Calu3 (cell line): ENCODE measurements around the gene TMPRSS13. TPM values are rescaled to one million over a fixed set of nuclear protein-coding genes. Genes with fewer than 3 reads are reported as not detected.
A peak's percentile ranks its signal among the peaks of the same experiment; 100 is the strongest.

Experiments used
- BruUV-seq: library from RNA; stranded (reverse); fragments of 400-500 nt; replicated peaks from 2 replicates; lab custom pipeline; 2021; lab: Mats Ljungman, UMichigan
- CTCF ChIA-PET: fragments of 300-600 bp; sonication (Branson Sonifier 250); formaldehyde crosslinking; loops from one replicate; lab custom pipeline; 2022; ENCODE audit warnings: antibody characterized with exemption; lab: Charles Lee
- DNase-seq: peaks from one replicate; pipeline ENCODE4 v3.0.0; 2022
- H3K27ac Mint-ChIP-seq: one replicate; pipeline ENCODE4 v1.8.0; 2022; ENCODE audit warnings: mixed read lengths; ENCODE audit not compliant: unreplicated experiment
- H3K27me3 Mint-ChIP-seq: one replicate; pipeline ENCODE4 v1.8.0; 2022; ENCODE audit warnings: mixed read lengths; ENCODE audit not compliant: unreplicated experiment
- H3K36me3 Mint-ChIP-seq: one replicate; pipeline ENCODE4 v1.8.0; 2022; ENCODE audit warnings: mild to moderate bottlenecking, moderate library complexity, mixed read lengths; ENCODE audit not compliant: insufficient read depth, unreplicated experiment
- H3K4me1 Mint-ChIP-seq: one replicate; pipeline ENCODE4 v1.8.0; 2022; ENCODE audit warnings: mild to moderate bottlenecking, low read depth, mixed read lengths; ENCODE audit not compliant: unreplicated experiment
- H3K4me3 Mint-ChIP-seq: one replicate; pipeline ENCODE4 v1.8.0; 2022; ENCODE audit warnings: mild to moderate bottlenecking, low read depth, moderate library complexity, mixed read lengths; ENCODE audit not compliant: unreplicated experiment
- H3K9me3 Mint-ChIP-seq: one replicate; pipeline ENCODE4 v1.8.0; 2022; ENCODE audit warnings: low read depth, mixed read lengths; ENCODE audit not compliant: unreplicated experiment
- intact Hi-C: fragments of 100-400 bp; cut with micrococcal nuclease; formaldehyde crosslinking; loops from one replicate; pipeline ENCODE4 v1.10.0; 2022; ENCODE audit not compliant: unreplicated experiment
- total RNA-seq: library from RNA; stranded (reverse); gene quantifications from 2 replicates; pipeline ENCODE4 v1.2.3, GENCODE V29; 2022
- TF ChIP-seq, protein P1 (sequence below): fragments of 200-600 bp; IDR thresholded peaks from one replicate; pipeline ENCODE4 v1.8.0; 2022; ENCODE audit warnings: antibody characterized with exemption; ENCODE audit not compliant: unreplicated experiment

The TMPRSS13 gene
- total RNA-seq, 1 experiment from 2014 or later = 2.3 TPM

GRCh38 chr11:117906126-117906525 lies 23.1 kb downstream of the TMPRSS13 start:
- Mint-ChIP-seq H3K9me3 (no peaks in the 10 kb centered on the region), H3K27ac (no peak overlapping the region), H3K36me3 (peaks cover 6% of the 10 kb centered on the region), H3K4me3 (no peak overlapping the region), H3K27me3 (no peaks in the 10 kb centered on the region), H3K4me1 (peaks cover 8% of the 10 kb centered on the region)
- intact Hi-C loops = no loop called here
- CTCF ChIA-PET = interaction anchor here (0.9 kb wide), 1 partner anchor 41 kb away, joined by 4 read pairs; no protein-coding TSS in a partner anchor
- no peak for DNase-seq
- BruUV-seq = no TSS peak
- TF ChIP-seq, protein P1, sequence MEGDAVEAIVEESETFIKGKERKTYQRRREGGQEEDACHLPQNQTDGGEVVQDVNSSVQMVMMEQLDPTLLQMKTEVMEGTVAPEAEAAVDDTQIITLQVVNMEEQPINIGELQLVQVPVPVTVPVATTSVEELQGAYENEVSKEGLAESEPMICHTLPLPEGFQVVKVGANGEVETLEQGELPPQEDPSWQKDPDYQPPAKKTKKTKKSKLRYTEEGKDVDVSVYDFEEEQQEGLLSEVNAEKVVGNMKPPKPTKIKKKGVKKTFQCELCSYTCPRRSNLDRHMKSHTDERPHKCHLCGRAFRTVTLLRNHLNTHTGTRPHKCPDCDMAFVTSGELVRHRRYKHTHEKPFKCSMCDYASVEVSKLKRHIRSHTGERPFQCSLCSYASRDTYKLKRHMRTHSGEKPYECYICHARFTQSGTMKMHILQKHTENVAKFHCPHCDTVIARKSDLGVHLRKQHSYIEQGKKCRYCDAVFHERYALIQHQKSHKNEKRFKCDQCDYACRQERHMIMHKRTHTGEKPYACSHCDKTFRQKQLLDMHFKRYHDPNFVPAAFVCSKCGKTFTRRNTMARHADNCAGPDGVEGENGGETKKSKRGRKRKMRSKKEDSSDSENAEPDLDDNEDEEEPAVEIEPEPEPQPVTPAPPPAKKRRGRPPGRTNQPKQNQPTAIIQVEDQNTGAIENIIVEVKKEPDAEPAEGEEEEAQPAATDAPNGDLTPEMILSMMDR = no peak

DNA sequence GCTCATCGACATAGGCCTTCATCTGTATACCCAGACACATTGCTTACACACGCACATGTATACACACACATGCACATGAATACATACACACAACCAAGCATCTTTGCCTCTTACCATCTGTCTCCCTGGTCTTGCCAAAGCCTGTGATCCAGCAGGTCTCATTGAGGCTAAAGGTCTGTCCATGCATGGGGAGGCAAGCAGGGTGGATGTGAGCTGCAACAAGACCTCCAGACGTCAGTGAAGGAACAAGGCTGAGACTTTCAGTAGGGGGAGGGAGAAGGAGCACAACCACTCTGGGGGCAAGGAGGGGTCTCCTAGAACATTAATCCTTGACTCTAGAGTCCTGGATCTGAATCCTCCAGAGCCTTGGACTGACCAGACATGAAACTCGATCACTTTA lies 23.7 kb downstream of the TMPRSS13 start:
- Mint-ChIP-seq H3K9me3 (no peaks in the 10 kb centered on the region), H3K27me3 (no peaks in the 10 kb centered on the region), H3K4me3 (no peak overlapping the region), H3K4me1 (peaks cover 8% of the 10 kb centered on the region), H3K27ac (peak overlapping the region; percentile 63), H3K36me3 (peaks cover 6% of the 10 kb centered on the region)
- DNase-seq = no peak
- intact Hi-C loops = no loop called here
- TF ChIP-seq, protein P1 = no peak
- no TSS peak for BruUV-seq
- CTCF ChIA-PET = interaction anchor here (1.5 kb wide), 1 partner anchor 41 kb away, joined by 10 read pairs; no protein-coding TSS in a partner anchor

DNA sequence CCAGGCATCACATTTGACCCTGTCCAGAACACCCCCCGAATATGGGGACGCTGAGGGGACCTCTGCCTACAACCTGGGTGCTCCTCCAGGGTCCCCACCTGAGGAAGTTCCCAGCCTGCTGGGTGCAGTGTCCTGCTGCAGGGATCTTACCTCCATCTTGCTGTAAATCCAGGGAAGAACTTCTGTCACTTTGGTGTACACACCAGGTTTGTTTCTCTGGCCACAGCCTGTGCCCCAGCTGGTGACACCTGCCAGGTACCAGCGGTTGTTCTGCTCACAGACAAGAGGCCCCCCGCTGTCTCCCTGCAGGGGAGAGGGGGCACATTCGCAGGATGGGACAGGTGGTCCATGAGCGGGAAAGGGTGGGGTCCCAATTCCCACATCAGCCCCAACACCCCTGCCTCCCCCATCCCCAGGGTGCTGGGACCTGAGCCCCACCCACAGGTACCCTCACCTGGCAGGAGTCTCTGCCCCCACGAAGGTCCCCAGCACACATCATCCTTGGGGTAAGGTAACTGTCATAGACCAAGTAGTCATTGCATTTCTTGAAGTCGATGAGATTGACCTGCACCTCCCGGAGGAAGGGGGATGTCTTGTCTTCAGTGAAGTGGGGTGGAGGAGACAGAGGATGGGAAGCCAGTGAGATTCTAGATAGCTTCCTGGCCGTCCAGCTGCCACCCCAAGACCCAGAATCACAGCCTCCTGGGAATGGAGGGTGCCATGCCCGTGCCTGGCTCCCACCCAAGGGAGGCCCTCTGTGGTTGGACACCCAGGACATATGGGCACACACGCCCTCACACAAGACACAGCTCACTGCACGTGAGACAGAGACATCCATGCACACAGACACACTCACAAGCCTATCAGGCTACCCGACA lies 25.5 kb downstream of the TMPRSS13 start:
- Mint-ChIP-seq H3K36me3 (peaks cover 6% of the 10 kb centered on the region), H3K27me3 (peaks cover 16% of the 10 kb centered on the region), H3K4me1 (peaks cover 8% of the 10 kb centered on the region), H3K27ac (no peak overlapping the region), H3K4me3 (no peak overlapping the region), H3K9me3 (no peaks in the 10 kb centered on the region)
- TF ChIP-seq, protein P1 = no peak
- intact Hi-C loops = no loop called here
- no peak for DNase-seq
- no TSS peak for BruUV-seq
- CTCF ChIA-PET = interaction anchor here (1.0 to 1.5 kb wide), 3 partner anchors 43 to 85 kb away, joined by 3 to 10 read pairs (median 6); no protein-coding TSS in a partner anchor

DNA sequence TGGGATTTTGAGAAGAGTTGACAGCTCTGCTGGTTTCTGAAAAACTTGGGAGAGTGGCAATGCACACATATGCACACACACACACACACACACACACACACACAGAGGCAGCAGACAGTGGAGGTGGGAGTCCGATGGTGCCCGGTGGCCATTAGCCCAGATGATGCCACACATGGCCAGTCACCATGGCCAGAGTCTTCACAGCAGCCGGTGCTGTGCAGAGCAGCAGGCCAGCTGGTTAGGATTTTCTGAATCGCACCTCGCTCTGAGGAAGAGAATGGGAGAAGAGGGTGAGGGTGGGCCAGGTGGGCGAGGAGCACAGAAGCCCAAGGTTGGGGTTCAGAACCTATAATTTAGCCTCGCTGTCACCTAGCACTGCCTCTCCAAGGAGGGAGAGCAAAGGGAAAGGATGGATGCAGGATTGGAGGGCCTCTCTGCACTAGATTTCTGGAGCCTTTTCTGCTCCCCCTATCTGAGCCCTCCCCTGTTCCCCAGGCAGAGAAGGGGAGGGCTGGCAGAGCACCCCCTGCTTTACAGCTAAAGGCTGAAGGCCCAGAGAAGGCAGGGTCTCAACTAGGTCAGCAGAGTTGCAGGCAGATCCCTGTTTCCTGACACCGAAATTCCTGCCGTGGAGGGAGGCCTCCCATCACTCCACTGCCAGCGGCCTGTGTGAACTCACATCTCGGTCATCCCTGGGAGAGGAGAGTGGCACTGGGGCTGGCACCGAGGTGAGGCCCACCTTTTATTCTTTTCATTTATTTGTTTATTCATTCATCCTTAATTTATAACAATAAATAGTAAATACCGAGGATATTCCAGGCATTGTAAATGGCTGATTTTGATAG lies 27.0 kb downstream of the TMPRSS13 start:
- CTCF ChIA-PET = no interaction called here
- intact Hi-C loops = no loop called here
- Mint-ChIP-seq H3K27ac (no peak overlapping the region), H3K4me3 (no peak overlapping the region), H3K36me3 (peaks cover under 1% of the 10 kb centered on the region), H3K27me3 (peaks cover 27% of the 10 kb centered on the region), H3K9me3 (no peaks in the 10 kb centered on the region), H3K4me1 (no peaks in the 10 kb centered on the region)
- no peak for DNase-seq
- no TSS peak for BruUV-seq
- TF ChIP-seq, protein P1 = no peak
